ENCODE measurements around the gene RFTN1.

RFTN1 gene

DNA sequence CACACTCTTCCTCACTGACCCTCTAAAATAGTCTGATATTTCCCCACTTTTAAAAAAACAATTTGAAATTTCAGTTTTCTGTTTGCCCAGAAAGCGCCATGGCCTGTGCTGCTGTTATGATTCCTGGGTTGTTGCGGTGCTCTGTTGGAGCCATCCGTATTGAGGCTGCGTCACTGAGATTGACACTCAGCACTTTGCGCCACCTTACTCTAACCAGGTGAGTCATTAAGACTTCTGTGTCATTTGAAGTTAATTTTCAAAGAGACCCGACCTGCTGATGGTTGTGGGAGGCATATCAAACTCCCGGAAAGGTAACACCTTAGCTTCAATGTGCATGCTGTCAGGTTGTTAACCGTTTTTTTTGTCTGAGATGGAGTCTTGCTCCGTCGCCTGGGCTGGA lies 242.6 kb downstream of the RFTN1 start:
- DNase-seq (ENCODE audit: low spot score), result no peak

DNA sequence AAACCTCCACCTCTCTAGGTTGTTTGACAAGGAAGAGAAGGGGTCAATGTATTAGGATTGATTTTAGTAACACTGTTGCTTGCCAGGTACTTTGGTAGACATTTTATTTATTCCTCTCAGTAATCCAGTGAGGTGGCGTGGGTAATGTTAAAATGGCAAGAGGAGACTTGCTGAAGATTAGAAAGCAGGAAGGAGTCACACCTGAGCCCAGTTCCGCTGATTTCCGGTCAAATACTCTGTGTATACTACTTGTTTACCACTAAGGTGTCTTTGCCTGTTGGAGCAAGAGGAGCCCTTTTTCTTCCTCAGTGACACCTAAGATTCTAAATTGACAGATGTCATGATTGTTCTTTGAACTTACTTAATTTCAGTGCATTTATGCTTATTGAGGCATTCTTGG lies 246.8 kb downstream of the RFTN1 start:
- DNase-seq (ENCODE audit: low spot score), result no peak

Data from RKO (cell line).